H9 (cell line): ENCODE data around the gene TAF1C. TPM values are rescaled to one million over a fixed set of nuclear protein-coding genes. Genes with fewer than 3 reads are reported as not detected.

ENCODE experiments used
- DNase-seq: peaks from one replicate; pipeline ENCODE4 v3.0.0-alpha.2; 2017
- H2AFZ ChIP-seq: one replicate; pipeline ENCODE4 v1.6.1; 2013; ENCODE audit warnings: mild to moderate bottlenecking, low read length, control low read depth, moderate library complexity
- H2AK5ac ChIP-seq: 2 replicates; pipeline ENCODE4 v1.6.1; 2013; ENCODE audit warnings: low read length, control low read depth, mixed read lengths; ENCODE audit not compliant: insufficient read length
- H2BK120ac ChIP-seq: one replicate; pipeline ENCODE4 v1.6.1; 2013; ENCODE audit warnings: low read depth, mild to moderate bottlenecking, low read length, control low read depth, inconsistent platforms; ENCODE audit not compliant: poor library complexity, severe bottlenecking
- H2BK12ac ChIP-seq: 2 replicates; pipeline ENCODE4 v1.6.1; 2013; ENCODE audit warnings: low read length, control low read depth, mixed read lengths, low read depth; ENCODE audit not compliant: insufficient read length
- H2BK15ac ChIP-seq: 2 replicates; pipeline ENCODE4 v1.6.1; 2013; ENCODE audit warnings: low read depth, low read length, control low read depth
- H2BK20ac ChIP-seq: one replicate; pipeline ENCODE4 v1.6.1; 2013; ENCODE audit warnings: low read depth, mild to moderate bottlenecking, low read length, control low read depth, inconsistent platforms; ENCODE audit not compliant: poor library complexity, severe bottlenecking
- H2BK5ac ChIP-seq: 2 replicates; pipeline ENCODE4 v1.6.1; 2013; ENCODE audit warnings: low read length, control low read depth, mixed read lengths; ENCODE audit not compliant: insufficient read length
- H3K14ac ChIP-seq: 2 replicates; pipeline ENCODE4 v1.6.1; 2013; ENCODE audit warnings: low read length, control low read depth; ENCODE audit not compliant: insufficient read depth
- H3K18ac ChIP-seq: 2 replicates; pipeline ENCODE4 v1.6.1; 2013; ENCODE audit warnings: low read depth, mild to moderate bottlenecking, mixed read lengths, low read length, control low read depth; ENCODE audit not compliant: insufficient read length
- H3K23ac ChIP-seq: 2 replicates; pipeline ENCODE4 v1.6.1; 2013; ENCODE audit warnings: low read length, control low read depth, mixed read lengths, low read depth; ENCODE audit not compliant: insufficient read length
- H3K23me2 ChIP-seq: 2 replicates; pipeline ENCODE4 v1.6.1; 2013; ENCODE audit warnings: low read depth, mild to moderate bottlenecking, mixed read lengths, low read length, control low read depth; ENCODE audit not compliant: insufficient read length, poor library complexity, severe bottlenecking
- H3K27ac ChIP-seq: 2 replicates; pipeline ENCODE4 v1.5.1; 2013; ENCODE audit warnings: low read length, control low read depth, mixed read lengths, low read depth; ENCODE audit not compliant: insufficient read length
- H3K27me3 ChIP-seq: 2 replicates; pipeline ENCODE4 v1.6.1; 2013; ENCODE audit warnings: low read length, control low read depth, inconsistent platforms; ENCODE audit not compliant: insufficient read depth
- H3K4ac ChIP-seq: 2 replicates; pipeline ENCODE4 v1.6.1; 2013; ENCODE audit warnings: low read depth, mild to moderate bottlenecking, control low read depth, inconsistent platforms, low read length, moderate library complexity
- H3K4me1 ChIP-seq: 2 replicates; pipeline ENCODE4 v1.6.1; 2013; ENCODE audit warnings: low read length, control low read depth, inconsistent platforms; ENCODE audit not compliant: insufficient read depth
- H3K4me2 ChIP-seq: 2 replicates; pipeline ENCODE4 v1.6.1; 2013; ENCODE audit warnings: low read length, control low read depth, mixed read lengths; ENCODE audit not compliant: insufficient read length, insufficient read depth
- H3K56ac ChIP-seq: 2 replicates; pipeline ENCODE4 v1.6.1; 2013; ENCODE audit warnings: low read depth, mild to moderate bottlenecking, mixed read lengths, low read length, control low read depth; ENCODE audit not compliant: insufficient read length
- H3K79me1 ChIP-seq: 2 replicates; pipeline ENCODE4 v1.6.1; 2013; ENCODE audit warnings: low read depth, mild to moderate bottlenecking, moderate library complexity, low read length, control low read depth, inconsistent platforms; ENCODE audit not compliant: insufficient read depth, poor library complexity, severe bottlenecking
- H3K79me2 ChIP-seq: 2 replicates; pipeline ENCODE4 v1.6.1; 2013; ENCODE audit warnings: low read length, control low read depth, inconsistent platforms; ENCODE audit not compliant: insufficient read depth
- H3K9ac ChIP-seq: 2 replicates; pipeline ENCODE4 v1.6.1; 2013; ENCODE audit warnings: low read length, control low read depth, mixed read lengths; ENCODE audit not compliant: insufficient read length; ENCODE audit errors: extremely low read depth
- H3K9me3 ChIP-seq: one replicate; pipeline ENCODE4 v1.6.1; 2013; ENCODE audit warnings: low read depth, low read length, inconsistent platforms; ENCODE audit not compliant: control insufficient read depth
- H3T11ph ChIP-seq: one replicate; pipeline ENCODE4 v1.6.1; 2013; ENCODE audit warnings: mild to moderate bottlenecking, low read length, control low read depth, inconsistent platforms
- H4K20me1 ChIP-seq: one replicate; pipeline ENCODE4 v1.6.1; 2013; ENCODE audit not compliant: control insufficient read depth, insufficient read length, insufficient read depth
- H4K5ac ChIP-seq: 2 replicates; pipeline ENCODE4 v1.6.1; 2013; ENCODE audit warnings: low read depth, mild to moderate bottlenecking, mixed read lengths, low read length, control low read depth; ENCODE audit not compliant: insufficient read length
- H4K8ac ChIP-seq: replicated peaks from 2 replicates; pipeline ENCODE4 v1.6.1; 2013; ENCODE audit warnings: low read length, control low read depth, mixed read lengths, low read depth; ENCODE audit not compliant: insufficient read length
- H4K91ac ChIP-seq: 2 replicates; pipeline ENCODE4 v1.6.1; 2013; ENCODE audit warnings: low read depth, mild to moderate bottlenecking, moderate library complexity, mixed read lengths, low read length, control low read depth; ENCODE audit not compliant: insufficient read length
- H3K27ac Mint-ChIP-seq, 3 experiments: 2 replicates in 2 of 3; 3 replicates in 1 of 3; pipeline ENCODE4 v1.8.0; 2020 to 2021; ENCODE audit warnings: mixed read lengths in 3 of 3, mild to moderate bottlenecking in 1 of 3, moderate library complexity in 1 of 3
- H3K27me3 Mint-ChIP-seq: 2 replicates; pipeline ENCODE4 v1.8.0; 2021; ENCODE audit warnings: low read depth, mild to moderate bottlenecking, moderate library complexity, mixed read lengths
- H3K36me3 Mint-ChIP-seq, 3 experiments: 2 replicates in 2 of 3; 3 replicates in 1 of 3; pipeline ENCODE4 v1.8.0; 2020 to 2021; ENCODE audit warnings: low read depth in 3 of 3, mixed read lengths in 3 of 3; ENCODE audit not compliant: insufficient read depth in 1 of 3
- H3K4me1 Mint-ChIP-seq, 2 experiments: 2 replicates each; pipeline ENCODE4 v1.8.0; 2020; ENCODE audit warnings: mixed read lengths in 2 of 2
- H3K4me3 Mint-ChIP-seq, 2 experiments: 2 replicates in 1 of 2; 3 replicates in 1 of 2; pipeline ENCODE4 v1.8.0; 2020 to 2021; ENCODE audit warnings: mild to moderate bottlenecking in 2 of 2, mixed read lengths in 2 of 2, moderate library complexity in 1 of 2
- H3K9me3 Mint-ChIP-seq, 2 experiments: 2 replicates in 1 of 2; 3 replicates in 1 of 2; pipeline ENCODE4 v1.8.0; 2020; ENCODE audit warnings: mild to moderate bottlenecking in 2 of 2, mixed read lengths in 2 of 2, moderate library complexity in 1 of 2
- CTCF ChIP-seq: fragments of 200-600 bp; sonication (generic); conservative IDR thresholded peaks from 3 replicates; pipeline ENCODE4 v1.8.0; 2021; ENCODE audit warnings: antibody characterized with exemption, mild to moderate bottlenecking
- WGBS: extraction: QIAGEN DNeasy Blood & Tissue Kit; methylation state at CpG from one replicate; pipeline ENCODE4 v1.1.7; 2013; ENCODE audit warnings: missing lambda C conversion rate, low lambda C conversion rate, mixed read lengths; ENCODE audit not compliant: insufficient read length; ENCODE audit errors: extremely low coverage; 5-methylcytosine and 5-hydroxymethylcytosine counted together
- total RNA-seq: library from RNA; stranded (reverse); gene quantifications from 2 replicates; pipeline ENCODE4 v1.2.1, GENCODE V29; 2021

Gene TAF1C
- total RNA-seq, 1 experiment from 2014 or later = 78.6 TPM

- no peak overlapping the region for H3K56ac ChIP-seq
- no peaks in the 10 kb centered on the region for H3K27me3 ChIP-seq
- no peak overlapping the region for H2AFZ ChIP-seq
- H3K9me3 Mint-ChIP-seq = no peaks in the 10 kb centered on the region
- H3K36me3 Mint-ChIP-seq = peaks cover 0 to 16% (median 15%) of the 10 kb centered on the region in 3 experiments; a peak in 5 of 7 replicates
- H2BK20ac ChIP-seq = no peak overlapping the region
- H2BK12ac ChIP-seq = no peak overlapping the region
- no peak overlapping the region for H2BK15ac ChIP-seq
- no peak overlapping the region for H4K5ac ChIP-seq
- no peaks in the 10 kb centered on the region for H4K20me1 ChIP-seq
- no peak overlapping the region for H3K4ac ChIP-seq
- H3K23ac ChIP-seq = no peak overlapping the region
- no peaks in the 10 kb centered on the region for H3K79me1 ChIP-seq
- no peak for TF ChIP-seq CTCF
- H3K79me2 ChIP-seq = no peaks in the 10 kb centered on the region
- H3T11ph ChIP-seq = no peak overlapping the region
- H2AK5ac ChIP-seq = no peak overlapping the region
- H3K4me1 Mint-ChIP-seq = peaks cover 4 to 5% of the 10 kb centered on the region in 2 experiments
- H4K8ac ChIP-seq = no peak overlapping the region
- H3K4me3 Mint-ChIP-seq = no peak overlapping the region
- H3K4me2 ChIP-seq = no peak overlapping the region
- H3K9ac ChIP-seq = no peak overlapping the region
- H3K9me3 ChIP-seq = no peaks in the 10 kb centered on the region
- H3K18ac ChIP-seq = no peak overlapping the region
- no peak overlapping the region for H2BK120ac ChIP-seq
- H4K91ac ChIP-seq = no peak overlapping the region
- no peak overlapping the region for H3K27ac ChIP-seq
- H3K27ac Mint-ChIP-seq = no peak overlapping the region
- no peaks in the 10 kb centered on the region for H3K23me2 ChIP-seq
- peaks cover 5% of the 10 kb centered on the region; the same call in 1 of the 2 replicates for H3K27me3 Mint-ChIP-seq
- H3K4me1 ChIP-seq = no peaks in the 10 kb centered on the region
- no peak for DNase-seq
- H2BK5ac ChIP-seq = no peak overlapping the region
- no peak overlapping the region for H3K14ac ChIP-seq
- whole genome bisulfite sequencing = no CpG with 5 or more reads among the region's 11 CpGs
Measured at GRCh38 chr16:84174396-84174795, 12.5 kb downstream of the TAF1C start.
